ENCODE results near the gene DCBLD1.

DCBLD1 gene

GRCh38 chr6:117496383-117496990, 14.0 kb downstream of the DCBLD1 start:
- Mint-ChIP-seq H3K36me3 (ENCODE audit: low read depth) (no peaks in the 10 kb centered on the region), H3K4me1 (peaks cover 3% of the 10 kb centered on the region), H3K27ac (peak overlapping the region in 2 of 3 experiments; percentile 19 to 67), H3K9me3 (no peaks in the 10 kb centered on the region), H3K4me3 (no peak overlapping the region), H3K27me3 (ENCODE audit: low read depth) (no peaks in the 10 kb centered on the region)
- TF ChIP-seq, protein P1, sequence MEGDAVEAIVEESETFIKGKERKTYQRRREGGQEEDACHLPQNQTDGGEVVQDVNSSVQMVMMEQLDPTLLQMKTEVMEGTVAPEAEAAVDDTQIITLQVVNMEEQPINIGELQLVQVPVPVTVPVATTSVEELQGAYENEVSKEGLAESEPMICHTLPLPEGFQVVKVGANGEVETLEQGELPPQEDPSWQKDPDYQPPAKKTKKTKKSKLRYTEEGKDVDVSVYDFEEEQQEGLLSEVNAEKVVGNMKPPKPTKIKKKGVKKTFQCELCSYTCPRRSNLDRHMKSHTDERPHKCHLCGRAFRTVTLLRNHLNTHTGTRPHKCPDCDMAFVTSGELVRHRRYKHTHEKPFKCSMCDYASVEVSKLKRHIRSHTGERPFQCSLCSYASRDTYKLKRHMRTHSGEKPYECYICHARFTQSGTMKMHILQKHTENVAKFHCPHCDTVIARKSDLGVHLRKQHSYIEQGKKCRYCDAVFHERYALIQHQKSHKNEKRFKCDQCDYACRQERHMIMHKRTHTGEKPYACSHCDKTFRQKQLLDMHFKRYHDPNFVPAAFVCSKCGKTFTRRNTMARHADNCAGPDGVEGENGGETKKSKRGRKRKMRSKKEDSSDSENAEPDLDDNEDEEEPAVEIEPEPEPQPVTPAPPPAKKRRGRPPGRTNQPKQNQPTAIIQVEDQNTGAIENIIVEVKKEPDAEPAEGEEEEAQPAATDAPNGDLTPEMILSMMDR (IDR thresholded peaks at IDR 0.05; ENCODE audit: unreplicated experiment in 3 of 3): no peak

GRCh38 chr6:117497237-117497636, 14.8 kb downstream of the DCBLD1 start:
- TF ChIP-seq, protein P1 (IDR thresholded peaks at IDR 0.05; ENCODE audit: unreplicated experiment in 3 of 3): no peak
- H3K4me1 Mint-ChIP-seq: peaks cover 3% of the 10 kb centered on the region
- H3K9me3 Mint-ChIP-seq: no peaks in the 10 kb centered on the region
- no peak overlapping the region for H3K27ac Mint-ChIP-seq
- no peaks in the 10 kb centered on the region for H3K36me3 Mint-ChIP-seq (ENCODE audit: low read depth)
- no peaks in the 10 kb centered on the region for H3K27me3 Mint-ChIP-seq (ENCODE audit: low read depth)
- H3K4me3 Mint-ChIP-seq: no peak overlapping the region

- Mint-ChIP-seq H3K9me3 (no peaks in the 10 kb centered on the region), H3K4me1 (peaks cover 3% of the 10 kb centered on the region), H3K4me3 (no peak overlapping the region), H3K36me3 (ENCODE audit: low read depth) (no peaks in the 10 kb centered on the region), H3K27me3 (ENCODE audit: low read depth) (no peaks in the 10 kb centered on the region), H3K27ac (peak overlapping the region in 2 of 3 experiments; percentile 42 to 47)
- TF ChIP-seq, protein P1 (IDR thresholded peaks at IDR 0.05; ENCODE audit: unreplicated experiment in 3 of 3): no peak
Observed at GRCh38 chr6:117498159-117498558, 15.7 kb downstream of the DCBLD1 start.

- no peak overlapping the region for H3K27ac Mint-ChIP-seq
- no peaks in the 10 kb centered on the region for H3K36me3 Mint-ChIP-seq (ENCODE audit: low read depth)
- peaks cover 6% of the 10 kb centered on the region for H3K4me1 Mint-ChIP-seq
- no peak overlapping the region for H3K4me3 Mint-ChIP-seq
- no peaks in the 10 kb centered on the region for H3K27me3 Mint-ChIP-seq (ENCODE audit: low read depth)
- TF ChIP-seq, protein P1 (IDR thresholded peaks at IDR 0.05; ENCODE audit: unreplicated experiment in 3 of 3): no peak
- H3K9me3 Mint-ChIP-seq: no peaks in the 10 kb centered on the region
Observed at GRCh38 chr6:117501722-117502121, 19.2 kb downstream of the DCBLD1 start.

DNA sequence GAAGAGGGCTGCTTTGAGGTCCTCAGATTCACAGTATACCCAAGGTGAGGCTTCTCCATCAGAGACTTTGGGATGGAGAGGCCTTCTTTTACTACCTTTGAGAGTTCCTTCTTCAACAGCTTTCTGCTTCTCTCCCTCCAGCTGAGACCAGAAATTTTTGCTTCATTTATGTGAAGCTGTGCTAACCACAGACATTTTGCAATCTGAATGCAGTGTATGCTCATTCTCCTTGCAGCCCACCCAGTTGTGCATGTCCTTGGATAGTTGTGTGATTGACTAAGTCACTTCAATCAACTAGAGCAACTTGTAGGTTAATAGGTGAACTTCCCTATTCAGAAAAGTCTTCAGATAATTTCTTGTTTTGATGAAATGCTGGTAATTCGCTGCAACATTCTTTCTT, 20.1 kb downstream of the DCBLD1 start:
- Mint-ChIP-seq H3K9me3 (no peaks in the 10 kb centered on the region), H3K27me3 (ENCODE audit: low read depth) (no peaks in the 10 kb centered on the region), H3K36me3 (ENCODE audit: low read depth) (no peaks in the 10 kb centered on the region), H3K27ac (no peak overlapping the region), H3K4me1 (peaks cover 13% of the 10 kb centered on the region), H3K4me3 (no peak overlapping the region)
- TF ChIP-seq, protein P1 (IDR thresholded peaks at IDR 0.05; ENCODE audit: unreplicated experiment in 3 of 3): no peak

DNA sequence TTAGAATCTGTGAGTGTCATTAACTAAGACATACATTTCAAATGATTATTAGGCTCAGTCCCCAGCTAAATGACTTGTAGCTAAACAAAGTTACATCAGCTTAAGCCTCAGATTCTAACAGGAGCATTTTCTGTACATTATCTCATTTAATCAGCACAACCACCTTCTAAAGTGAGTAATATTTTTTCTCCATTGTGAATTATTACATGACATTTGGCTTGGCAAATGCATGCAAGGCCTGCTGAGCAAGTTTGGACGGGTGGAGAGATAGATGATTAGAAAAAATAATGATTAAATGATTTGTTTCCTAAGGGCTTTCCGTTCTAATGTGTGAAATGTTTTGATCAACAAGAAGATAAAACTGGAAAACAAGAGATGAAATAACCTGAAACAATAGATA, 20.7 kb downstream of the DCBLD1 start:
- Mint-ChIP-seq H3K4me3 (no peak overlapping the region), H3K9me3 (no peaks in the 10 kb centered on the region), H3K27ac (no peak overlapping the region), H3K27me3 (ENCODE audit: low read depth) (no peaks in the 10 kb centered on the region), H3K36me3 (ENCODE audit: low read depth) (no peaks in the 10 kb centered on the region), H3K4me1 (peaks cover 18% of the 10 kb centered on the region)
- TF ChIP-seq, protein P1 (IDR thresholded peaks at IDR 0.05; ENCODE audit: unreplicated experiment in 3 of 3): no peak

Data from nephron (organoid).